Activated T-cell treated with anti-CD3 and anti-CD28 coated beads for 48 hours (primary cell): ENCODE data around the gene BCAP29.

ENCODE experiments used
- DNase-seq: peaks from one replicate; pipeline ENCODE4 v3.0.0-alpha.2; 2020; ENCODE audit warnings: low read depth

The BCAP29 gene

GRCh38 chr7:107582875-107583274 is 2.8 kb downstream of the BCAP29 start:
- DNase-seq, result no peak

DNA sequence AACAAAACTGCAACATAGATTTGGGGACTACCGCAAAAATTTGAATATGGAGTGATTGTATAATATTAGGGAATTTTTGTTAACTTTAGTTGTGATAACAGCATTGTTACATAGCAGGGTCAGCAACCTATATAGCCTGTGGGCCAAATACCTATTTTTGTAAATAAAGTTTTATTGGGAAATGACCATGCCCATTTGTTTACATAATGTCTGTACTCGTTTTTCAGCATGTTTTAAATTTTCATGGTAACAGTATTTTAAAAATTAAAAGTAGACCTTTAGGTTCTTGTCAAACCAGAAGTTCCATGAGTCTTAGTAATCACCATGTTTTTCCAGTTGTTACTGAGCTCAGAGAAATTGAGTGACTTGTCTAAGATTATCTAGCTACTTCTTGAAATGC is 4.7 kb downstream of the BCAP29 start:
- DNase-seq, result no peak

- DNase-seq, result no peak
These were observed 8.6 kb downstream of the BCAP29 start for GRCh38 chr7:107588529-107589130.

DNA sequence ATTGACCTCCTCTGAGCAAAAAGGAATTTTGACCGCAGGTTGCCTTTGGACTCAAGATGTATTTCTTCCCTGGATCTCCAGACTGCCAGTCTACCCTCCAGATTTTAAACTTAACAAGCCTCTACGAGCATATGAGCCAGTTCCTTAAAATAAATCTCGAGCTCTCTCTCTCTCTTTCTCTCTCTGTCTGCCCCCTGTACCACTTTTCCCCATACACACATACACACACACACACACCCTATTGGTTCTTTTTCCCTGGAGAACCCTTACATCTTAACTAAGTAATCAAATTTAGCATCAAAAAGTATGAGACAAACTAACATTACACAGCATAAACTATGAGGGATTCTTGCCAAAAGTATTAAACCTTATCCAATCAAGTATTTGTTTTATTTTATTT is 11.4 kb downstream of the BCAP29 start:
- DNase-seq, result no peak

GRCh38 chr7:107592361-107593024 is 12.4 kb downstream of the BCAP29 start:
- DNase-seq, result no peak

GRCh38 chr7:107593025-107593410 is 13.0 kb downstream of the BCAP29 start:
- no peak for DNase-seq

DNA sequence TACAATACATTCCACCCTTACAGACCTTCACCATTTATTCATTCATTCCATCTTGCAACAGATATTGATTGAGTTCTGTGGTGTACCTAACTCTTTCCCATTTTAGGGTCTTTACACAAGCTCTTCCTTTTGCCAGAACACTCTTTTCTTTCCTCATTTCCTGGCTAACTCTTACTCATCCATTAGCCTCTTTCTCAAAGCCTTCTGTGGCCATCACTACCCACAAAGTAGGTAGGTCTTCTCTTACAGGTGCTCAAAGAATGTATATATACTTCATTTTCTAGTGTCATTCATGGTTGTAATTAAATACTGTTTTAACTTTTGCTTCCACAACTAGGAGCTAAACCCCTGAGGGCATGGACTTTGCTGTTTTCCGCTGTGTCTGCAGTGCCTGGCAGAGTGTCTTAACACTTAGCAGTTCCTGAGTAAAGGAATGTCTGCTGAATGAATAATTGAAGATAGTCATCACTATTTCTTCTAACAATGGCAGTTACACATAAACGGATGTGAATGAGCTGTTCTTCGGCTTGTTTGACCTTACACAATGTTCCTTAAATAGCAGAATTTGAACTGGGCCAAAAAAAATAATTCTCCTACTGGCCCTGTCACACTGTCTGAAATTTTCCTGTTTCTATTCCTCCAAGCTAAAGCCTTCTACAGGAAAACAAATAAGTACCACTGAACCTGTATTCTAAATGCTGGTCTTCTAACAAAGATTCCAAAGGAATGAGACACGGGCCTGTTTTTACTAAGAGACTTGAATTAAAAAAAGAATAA is 15.1 kb downstream of the BCAP29 start:
- no peak for DNase-seq

GRCh38 chr7:107596881-107597581 is 17.0 kb downstream of the BCAP29 start:
- no peak for DNase-seq

GRCh38 chr7:107597582-107597916 is 17.5 kb downstream of the BCAP29 start:
- DNase-seq, result no peak

DNA sequence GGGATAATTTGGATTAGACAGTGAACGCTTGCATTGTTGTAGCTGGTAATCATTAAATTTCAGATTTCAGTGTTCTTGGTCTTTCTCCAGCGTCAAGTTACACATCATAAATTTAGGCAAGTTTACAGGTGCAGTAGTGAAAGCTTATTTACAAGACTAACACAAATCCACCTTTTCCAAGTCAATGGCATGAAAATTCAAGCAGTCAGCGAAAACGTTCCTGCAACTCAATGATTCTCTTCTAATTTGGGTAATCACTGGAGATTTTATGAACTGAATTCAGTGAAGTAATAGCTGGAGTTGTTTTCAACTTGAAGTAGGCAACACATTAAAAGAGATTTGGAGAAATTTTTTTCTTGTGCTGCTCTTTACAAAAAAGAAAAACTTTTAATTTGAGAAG is 17.9 kb downstream of the BCAP29 start:
- DNase-seq, result no peak

- DNase-seq, result no peak
These were observed 19.2 kb downstream of the BCAP29 start for GRCh38 chr7:107599262-107599661.

DNA sequence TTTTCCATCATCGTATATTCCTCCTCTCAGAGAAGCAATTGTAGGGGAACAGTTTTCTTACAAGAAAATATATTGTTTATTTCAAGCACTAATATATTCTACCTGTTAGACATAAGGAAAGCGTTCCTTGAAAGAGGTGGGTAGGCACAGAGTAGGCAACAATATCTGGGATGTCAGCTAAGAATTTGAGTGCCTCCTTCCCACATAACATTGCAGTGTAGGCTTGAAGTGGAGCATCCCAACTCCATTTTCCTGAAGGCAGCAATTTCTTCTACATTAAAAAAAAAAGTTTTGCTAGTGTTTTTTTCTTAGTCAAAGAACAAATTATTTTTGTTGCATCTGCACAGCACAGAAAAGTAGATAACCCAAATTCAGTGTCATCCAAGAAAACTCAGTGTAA is 20.8 kb downstream of the BCAP29 start:
- no peak for DNase-seq

DNA sequence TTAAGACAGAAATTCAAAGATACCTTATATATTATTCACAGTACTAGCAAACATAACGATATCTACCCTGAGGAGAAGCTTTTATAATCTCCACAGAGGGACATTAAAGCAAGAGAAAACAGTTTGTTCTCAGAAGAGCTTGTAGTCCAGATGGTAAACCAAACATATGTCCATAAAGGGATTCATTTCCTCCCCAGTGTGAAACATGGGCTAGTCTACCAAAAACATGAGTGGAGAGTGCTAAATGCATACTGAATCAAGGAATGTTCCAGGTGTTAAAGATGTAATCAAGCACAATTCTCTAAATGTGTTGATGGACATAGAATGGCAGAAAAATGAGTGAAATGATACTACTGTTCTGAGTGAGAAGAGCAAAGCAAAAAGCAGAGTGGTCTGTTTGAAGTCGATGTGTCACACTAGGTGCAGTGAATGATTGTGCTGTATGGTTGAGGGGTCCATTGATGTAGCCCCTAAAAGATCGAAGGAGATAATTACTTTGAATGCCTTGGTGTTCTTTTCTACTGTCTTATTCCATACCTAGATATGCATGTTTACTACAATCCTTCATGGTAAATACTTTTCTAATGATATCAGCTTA is 25.3 kb downstream of the BCAP29 start:
- DNase-seq, result no peak

- no peak for DNase-seq
These were observed 26.3 kb downstream of the BCAP29 start for GRCh38 chr7:107606303-107606702.

GRCh38 chr7:107609811-107610261 is 29.8 kb downstream of the BCAP29 start:
- no peak for DNase-seq

- no peak for DNase-seq
These were observed 30.3 kb downstream of the BCAP29 start for GRCh38 chr7:107610323-107610722.

- no peak for DNase-seq
These were observed 33.4 kb downstream of the BCAP29 start for GRCh38 chr7:107613439-107613838.

- no peak for DNase-seq
These were observed 33.9 kb downstream of the BCAP29 start for GRCh38 chr7:107613948-107614347.

- no peak for DNase-seq
These were observed 34.4 kb downstream of the BCAP29 start for GRCh38 chr7:107614425-107614824.

DNA sequence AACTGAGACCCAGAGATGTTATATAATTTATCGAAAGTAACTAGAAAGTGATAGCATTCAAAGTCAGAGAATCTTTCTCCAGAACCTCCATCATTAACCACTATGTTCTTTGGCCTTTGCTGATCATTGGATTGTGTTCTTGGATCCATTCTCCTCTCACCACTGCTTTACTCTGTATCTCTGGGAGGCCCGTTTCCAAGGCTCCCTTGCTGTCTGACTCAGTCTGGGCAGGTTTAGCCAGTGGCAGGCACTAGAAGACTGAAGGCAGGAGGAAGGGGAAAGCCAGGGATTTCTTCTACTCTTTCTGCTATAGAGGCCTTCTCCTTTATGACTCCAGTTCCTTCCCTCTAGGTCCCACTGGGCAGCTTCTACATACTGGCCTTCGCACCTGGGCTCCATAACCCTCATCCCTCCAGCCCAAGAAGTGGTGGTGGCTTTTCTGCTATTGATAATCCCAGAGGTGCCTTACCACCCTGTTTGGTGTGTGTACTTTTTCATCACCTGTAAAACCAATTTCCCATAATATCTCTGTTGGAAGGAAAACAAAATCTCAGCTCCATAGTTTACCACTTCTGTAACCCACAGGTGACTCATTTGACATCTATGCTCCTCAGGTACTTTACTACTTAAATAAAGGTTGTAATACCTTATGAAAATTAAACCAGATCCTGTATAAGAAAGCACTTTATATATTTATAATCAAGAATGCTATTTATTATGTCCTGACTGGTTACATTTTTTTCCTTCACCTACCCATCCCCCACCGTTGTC is 36.0 kb downstream of the BCAP29 start:
- no peak for DNase-seq

- DNase-seq, result no peak
These were observed 42.4 kb downstream of the BCAP29 start for GRCh38 chr7:107622429-107622828.

DNA sequence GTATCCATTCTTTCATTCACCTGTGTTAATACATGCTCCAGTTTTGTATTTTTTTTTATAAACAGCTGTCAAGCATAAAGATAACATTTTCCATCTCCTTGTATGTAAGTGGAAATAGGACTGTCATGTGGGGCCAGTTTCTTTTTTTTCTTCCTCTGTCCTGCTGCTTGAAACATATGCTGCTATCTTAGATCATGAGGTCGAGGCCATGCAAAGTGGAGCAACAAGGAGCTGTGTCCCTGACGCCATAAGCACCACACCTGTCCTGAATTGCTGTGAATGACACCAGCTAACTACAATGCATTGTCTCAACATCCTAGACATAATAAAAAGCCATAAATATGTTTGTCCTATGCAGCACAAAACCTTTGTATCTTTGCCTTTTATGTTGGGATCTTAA is 42.8 kb downstream of the BCAP29 start:
- DNase-seq, result no peak
